Aorta (tissue), 5 donors: ENCODE measurements around the gene DHCR24. TPM values are rescaled to one million over a fixed set of nuclear protein-coding genes. Genes with fewer than 3 reads are reported as not detected.
"Not testable (repeated sequence)": the region's sequence is repeated elsewhere in the genome, so short reads cannot be mapped to it uniquely, and the experiment has no call there.

Source experiments
- ATAC-seq: fragments of 200-7000 bp; cut with Tn5 transposase; one replicate; pipeline ENCODE4 v1.9.1; 2022; ENCODE audit warnings: moderate library complexity; ENCODE audit not compliant: low FRiP score
- DNase-seq, 2 donors: peaks; one replicate each; pipeline ENCODE4 v3.0.0-alpha.2; 2020
- H3K27ac ChIP-seq, 2 donors: one replicate each; pipeline ENCODE4 v1.5.1; 2013; ENCODE audit warnings: low read length in 2 of 2, mild to moderate bottlenecking in 2 of 2, moderate library complexity in 2 of 2, control low read depth in 1 of 2, inconsistent platforms in 1 of 2, low read depth in 1 of 2
- H3K27me3 ChIP-seq, 2 donors: one replicate each; pipeline ENCODE4 v1.6.1; 2013; ENCODE audit warnings: control low read depth in 1 of 2, low read length in 1 of 2, mild to moderate bottlenecking in 1 of 2, moderate library complexity in 1 of 2; ENCODE audit not compliant: insufficient read depth in 2 of 2, control insufficient read depth in 1 of 2
- H3K36me3 ChIP-seq, 2 donors: one replicate each; pipeline ENCODE4 v1.6.1; 2013; ENCODE audit warnings: control low read depth in 1 of 2, low read length in 1 of 2, mild to moderate bottlenecking in 1 of 2; ENCODE audit not compliant: insufficient read depth in 2 of 2, control insufficient read depth in 1 of 2
- H3K4me1 ChIP-seq, 2 donors: one replicate each; pipeline ENCODE4 v1.6.1; 2013; ENCODE audit warnings: low read length in 2 of 2, control low read depth in 1 of 2, mild to moderate bottlenecking in 1 of 2, moderate library complexity in 1 of 2; ENCODE audit not compliant: insufficient read depth in 2 of 2, control insufficient read depth in 1 of 2
- H3K4me3 ChIP-seq, 2 donors: one replicate each; pipeline ENCODE4 v1.5.1; 2013; ENCODE audit warnings: low read length in 2 of 2, control low read depth in 1 of 2, mild to moderate bottlenecking in 1 of 2
- H3K9me3 ChIP-seq: one replicate; pipeline ENCODE4 v1.6.1; 2013; ENCODE audit warnings: mild to moderate bottlenecking, low read length; ENCODE audit not compliant: control insufficient read depth
- WGBS, 2 donors: extraction: QIAGEN DNeasy Blood & Tissue Kit; methylation state at CpG; one replicate each; pipeline ENCODE4 v1.1.7; 2013; 5-methylcytosine and 5-hydroxymethylcytosine counted together
- intact Hi-C, 2 donors: fragments of 100-400 bp; cut with DNase I; formaldehyde crosslinking; loops; one replicate each; pipeline versions ENCODE4 v1.14.2 to v1.15.0; 2022
- long read RNA-seq, 2 donors: library from polyadenylated mRNA; unstranded; transcript quantifications; one replicate each; pipeline ENCODE4 v2.0.0, GENCODE V29; 2020 to 2021
- polyA plus RNA-seq, 2 donors: library from polyadenylated mRNA; stranded (reverse); fragments of 200-250 nt; gene quantifications; one replicate each; pipeline ENCODE4 v1.2.3, GENCODE V29; 2013
- total RNA-seq, 2 donors: library from RNA; stranded (reverse); fragmentation: NEBNext Ultra II Directional; extraction: Animal tissue kit (Norgen Biotek cat#: 25700); gene quantifications; one replicate each; pipeline ENCODE4 v1.2.1, GENCODE V29; 2021
- donor health status: healthy with polysubstance abuse.
- donor health status: Bipolar disorder and iron deficiency.
- donor health status: DM: no; HTN: no; CAD: no.
- donor health status: DM: no; HTN: no; CAD: no.
- donor health status: DM: yes; HTN: yes; CAD: no.

Gene DHCR24, protein sequence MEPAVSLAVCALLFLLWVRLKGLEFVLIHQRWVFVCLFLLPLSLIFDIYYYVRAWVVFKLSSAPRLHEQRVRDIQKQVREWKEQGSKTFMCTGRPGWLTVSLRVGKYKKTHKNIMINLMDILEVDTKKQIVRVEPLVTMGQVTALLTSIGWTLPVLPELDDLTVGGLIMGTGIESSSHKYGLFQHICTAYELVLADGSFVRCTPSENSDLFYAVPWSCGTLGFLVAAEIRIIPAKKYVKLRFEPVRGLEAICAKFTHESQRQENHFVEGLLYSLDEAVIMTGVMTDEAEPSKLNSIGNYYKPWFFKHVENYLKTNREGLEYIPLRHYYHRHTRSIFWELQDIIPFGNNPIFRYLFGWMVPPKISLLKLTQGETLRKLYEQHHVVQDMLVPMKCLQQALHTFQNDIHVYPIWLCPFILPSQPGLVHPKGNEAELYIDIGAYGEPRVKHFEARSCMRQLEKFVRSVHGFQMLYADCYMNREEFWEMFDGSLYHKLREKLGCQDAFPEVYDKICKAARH
- total RNA-seq = 10 to 100 TPM; 26.6 to 29.6 TPM
- 1 to 10 TPM; 5.1 to 5.4 TPM for polyA plus RNA-seq
- long read RNA-seq, donor 1, full-length matches to known transcripts = 6 of 34 reads
- long read RNA-seq, donor 1, partial matches to known transcripts = 4 of 34 reads
- long read RNA-seq, donor 1, other reads (novel, unspliced or antisense) = 24 of 34 reads
- long read RNA-seq, donor 2, full-length matches to known transcripts = 9 of 19 reads
- long read RNA-seq, donor 2, partial matches to known transcripts = 1 of 19 reads
- long read RNA-seq, donor 2, other reads (novel, unspliced or antisense) = 9 of 19 reads

DNA sequence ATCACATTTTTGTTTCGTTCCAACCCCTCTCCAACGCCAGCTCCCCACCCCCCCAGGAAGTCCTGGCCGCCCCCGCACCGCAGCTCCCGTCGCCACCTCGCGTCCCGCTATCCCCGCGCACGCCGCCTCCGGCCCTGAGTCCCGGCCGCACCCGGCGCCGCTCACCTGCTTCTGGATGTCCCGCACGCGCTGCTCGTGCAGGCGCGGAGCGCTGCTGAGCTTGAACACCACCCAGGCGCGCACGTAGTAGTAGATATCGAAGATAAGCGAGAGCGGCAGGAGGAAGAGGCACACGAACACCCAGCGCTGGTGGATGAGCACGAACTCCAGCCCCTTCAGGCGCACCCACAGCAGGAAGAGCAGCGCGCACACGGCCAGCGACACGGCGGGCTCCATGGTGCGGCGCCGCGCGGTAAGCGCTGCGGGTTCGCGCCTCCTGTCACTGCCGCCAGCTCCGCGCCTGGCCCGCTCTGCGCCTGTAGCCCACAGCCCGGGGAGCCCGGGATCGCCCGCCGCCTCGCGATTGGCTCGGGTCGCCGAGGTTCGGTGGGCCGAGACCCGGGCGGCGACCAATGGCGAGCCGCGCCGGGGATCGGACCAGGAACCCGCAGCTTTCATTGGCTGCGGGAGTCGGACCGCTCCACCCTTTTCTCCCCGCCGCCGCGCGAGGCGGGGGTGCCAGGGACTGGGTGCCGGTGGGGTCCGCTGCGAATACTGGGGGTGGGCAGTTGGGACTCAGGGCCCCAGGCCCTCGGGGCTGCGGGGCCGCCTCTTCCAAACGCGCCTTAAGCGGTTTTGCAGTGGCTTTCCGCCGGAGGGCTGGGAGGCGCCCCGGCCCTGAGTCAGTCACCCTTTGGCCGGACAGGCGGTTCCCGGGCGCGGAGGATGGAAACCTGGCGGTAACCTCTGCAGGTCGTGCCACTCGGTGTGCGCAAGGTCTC lies at the start of gene DHCR24:
DHCR24 (minus strand) TSS at position 472 of the 941 bp plus-strand sequence; CDS start at position 396, 76 bp downstream.
- H3K27me3 ChIP-seq = no peaks in the 10 kb centered on the region
- no peak within 1 kb of the TSS for H3K27ac ChIP-seq
- DNase-seq (peak; percentile 88 to 94), ATAC-seq (peak; percentile 97)
- intact Hi-C loops = no loop called here
- WGBS, 2 donors = 0 to 1% methylated on average over 92 to 109 of the region's 109 CpGs
- peaks cover 0 to 2% of the 10 kb centered on the region in 2 donors for H3K4me1 ChIP-seq
- peak within 1 kb of the TSS; percentile 53 to 75 for H3K4me3 ChIP-seq
- no peaks in the 10 kb centered on the region for H3K9me3 ChIP-seq
- no peaks in the 10 kb centered on the region for H3K36me3 ChIP-seq

DNA sequence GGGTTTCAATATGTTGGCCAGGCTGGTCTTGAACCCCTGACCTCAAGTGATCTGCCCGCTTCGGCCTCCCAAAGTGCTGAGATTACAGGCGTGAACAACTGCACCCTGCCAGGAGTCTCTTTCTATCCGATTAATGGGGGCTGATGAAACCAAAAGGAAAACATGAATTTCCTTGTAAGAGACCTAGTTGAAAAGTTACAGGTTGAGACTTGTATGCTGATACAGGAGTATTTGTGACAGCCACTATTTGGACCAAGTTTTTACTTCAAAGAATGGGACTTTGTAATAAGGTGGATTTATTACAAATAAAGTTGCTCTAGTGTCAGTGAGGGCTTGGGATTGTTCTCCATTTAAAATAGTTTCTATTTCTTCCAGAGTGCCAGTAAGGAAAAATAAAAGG lies 49.8 kb upstream of the DHCR24 start:
- 93 to 95% methylated on average over 4 of the region's 4 CpGs for WGBS, 2 donors
- Histone ChIP-seq H3K27ac (no peak overlapping the region), H3K27me3 (no peaks in the 10 kb centered on the region), H3K36me3 (no peaks in the 10 kb centered on the region), H3K9me3 (no peaks in the 10 kb centered on the region), H3K4me3 (no peak overlapping the region), H3K4me1 (peaks cover 0 to 1% of the 10 kb centered on the region in 2 donors)
- no peak for DNase-seq
- no peak for ATAC-seq
- intact Hi-C loops = no loop called here

- intact Hi-C loops = no loop called here
- ATAC-seq = no peak
These were observed 47.9 kb upstream of the DHCR24 start for GRCh38 chr1:54934869-54935268.

DNA sequence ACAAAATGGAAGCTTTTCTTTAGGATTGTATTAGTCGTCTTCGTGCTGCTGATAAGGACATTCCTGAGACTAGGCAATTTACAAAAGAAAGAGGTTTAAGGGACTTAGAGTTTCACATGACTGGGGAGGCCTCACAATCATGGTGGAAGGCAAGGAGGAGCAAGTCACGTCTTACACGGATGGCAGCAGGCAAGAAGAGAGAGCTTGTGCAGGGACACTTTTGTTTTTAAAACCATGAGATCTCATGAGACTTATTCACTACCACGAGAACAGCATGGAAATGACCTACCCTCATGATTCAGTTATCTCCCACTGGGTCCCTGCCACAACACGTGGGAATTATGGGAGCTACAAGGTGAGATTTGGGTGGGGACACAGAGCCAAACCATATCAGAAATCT lies 47.1 kb upstream of the DHCR24 start:
- H3K36me3 ChIP-seq, intact Hi-C loops, H3K9me3 ChIP-seq, ATAC-seq, H3K27me3 ChIP-seq, H3K27ac ChIP-seq, DNase-seq, H3K4me1 ChIP-seq, H3K4me3 ChIP-seq: not testable (repeated sequence)
- WGBS, 2 donors = 86 to 88% methylated on average over 6 of the region's 6 CpGs

More at GRCh38 chr1:54934869-54935268, 47.9 kb upstream of the DHCR24 start:
- Histone ChIP-seq H3K27ac (no peak overlapping the region), H3K9me3 (no peaks in the 10 kb centered on the region), H3K36me3 (no peaks in the 10 kb centered on the region), H3K4me1 (peaks cover 0 to 1% of the 10 kb centered on the region in 2 donors), H3K4me3 (no peak overlapping the region), H3K27me3 (no peaks in the 10 kb centered on the region)
- no peak for DNase-seq

- no peaks in the 10 kb centered on the region for H3K4me1 ChIP-seq
- no peaks in the 10 kb centered on the region for H3K9me3 ChIP-seq
- no peaks in the 10 kb centered on the region for H3K36me3 ChIP-seq
- no peak for ATAC-seq
- DNase-seq = no peak
- WGBS, 2 donors = 80 to 81% methylated on average over 1 of the region's 1 CpG
- H3K4me3 ChIP-seq = no peak overlapping the region
- H3K27me3 ChIP-seq = peaks cover 0 to 3% of the 10 kb centered on the region in 2 donors
- no peak overlapping the region for H3K27ac ChIP-seq
- intact Hi-C loops = no loop called here
These were observed 44.4 kb upstream of the DHCR24 start for GRCh38 chr1:54931275-54931840.

DNA sequence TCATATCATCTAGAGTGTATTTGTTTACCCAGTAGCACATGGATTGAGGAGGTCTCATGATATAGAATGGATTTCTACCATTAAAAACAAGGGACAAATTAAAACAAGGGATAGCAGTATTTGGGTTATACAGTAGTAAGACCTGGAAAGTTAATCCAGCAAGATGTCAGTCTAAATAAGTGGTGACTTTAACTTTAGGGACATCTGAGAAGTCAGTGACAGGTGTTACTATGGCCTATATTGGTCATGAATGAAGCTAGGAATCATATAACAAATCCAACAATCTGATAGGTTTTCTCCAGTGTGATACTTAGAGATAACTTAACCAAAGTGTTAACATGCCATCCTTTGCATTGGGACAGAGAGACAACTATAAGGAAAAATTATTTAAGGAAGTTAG lies 42.7 kb upstream of the DHCR24 start:
- DNase-seq (no peak), ATAC-seq (no peak)
- no peak overlapping the region for H3K4me3 ChIP-seq
- H3K27me3 ChIP-seq = peaks cover 0 to 3% of the 10 kb centered on the region in 2 donors
- no peaks in the 10 kb centered on the region for H3K36me3 ChIP-seq
- H3K4me1 ChIP-seq = no peaks in the 10 kb centered on the region
- intact Hi-C loops = no loop called here
- H3K9me3 ChIP-seq = no peaks in the 10 kb centered on the region
- no peak overlapping the region for H3K27ac ChIP-seq

- DNase-seq (no peak), ATAC-seq (no peak)
- Histone ChIP-seq H3K27ac (no peak overlapping the region), H3K36me3 (no peaks in the 10 kb centered on the region), H3K27me3 (peaks cover 0 to 3% of the 10 kb centered on the region in 2 donors), H3K4me3 (no peak overlapping the region), H3K4me1 (no peaks in the 10 kb centered on the region), H3K9me3 (no peaks in the 10 kb centered on the region)
- intact Hi-C loops = no loop called here
- WGBS, 2 donors = 71 to 77% methylated on average over 2 of the region's 2 CpGs
These were observed 41.3 kb upstream of the DHCR24 start for GRCh38 chr1:54928327-54928726.
